Fibroblast of the aortic adventitia (primary cell): ENCODE data around the gene S100A11. TPM values are rescaled to one million over a fixed set of nuclear protein-coding genes. Genes with fewer than 3 reads are reported as not detected.

ENCODE experiments used
- DNase-seq: peaks from one replicate; pipeline ENCODE4 v3.0.0-alpha.2; 2010; ENCODE audit warnings: low read depth
- H3K4me3 ChIP-seq: 2 replicates; pipeline ENCODE4 v1.5.1; 2011; ENCODE audit warnings: low read depth, mild to moderate bottlenecking, control low read depth, low read length, moderate library complexity
- small RNA-seq: library from RNA; depleted of rRNA; stranded (forward); fragments of <200 nt; gene quantifications from one replicate; pipeline ENCODE3, GENCODE V24; 2012
- total RNA-seq: library from RNA; depleted of rRNA; stranded (reverse); fragments of >200 nt; gene quantifications from 2 replicates; pipeline ENCODE4 v1.2.3, GENCODE V29; 2012; ENCODE audit warnings: low replicate concordance
- TF ChIP-seq, protein P1 (sequence below): IDR thresholded peaks from 2 replicates; pipeline ENCODE4 v1.5.1; 2011; ENCODE audit warnings: mild to moderate bottlenecking, low read length, control low read depth, inconsistent platforms; ENCODE audit not compliant: insufficient read depth

Gene S100A11
- total RNA-seq, 1 donor: 381 TPM

DNA sequence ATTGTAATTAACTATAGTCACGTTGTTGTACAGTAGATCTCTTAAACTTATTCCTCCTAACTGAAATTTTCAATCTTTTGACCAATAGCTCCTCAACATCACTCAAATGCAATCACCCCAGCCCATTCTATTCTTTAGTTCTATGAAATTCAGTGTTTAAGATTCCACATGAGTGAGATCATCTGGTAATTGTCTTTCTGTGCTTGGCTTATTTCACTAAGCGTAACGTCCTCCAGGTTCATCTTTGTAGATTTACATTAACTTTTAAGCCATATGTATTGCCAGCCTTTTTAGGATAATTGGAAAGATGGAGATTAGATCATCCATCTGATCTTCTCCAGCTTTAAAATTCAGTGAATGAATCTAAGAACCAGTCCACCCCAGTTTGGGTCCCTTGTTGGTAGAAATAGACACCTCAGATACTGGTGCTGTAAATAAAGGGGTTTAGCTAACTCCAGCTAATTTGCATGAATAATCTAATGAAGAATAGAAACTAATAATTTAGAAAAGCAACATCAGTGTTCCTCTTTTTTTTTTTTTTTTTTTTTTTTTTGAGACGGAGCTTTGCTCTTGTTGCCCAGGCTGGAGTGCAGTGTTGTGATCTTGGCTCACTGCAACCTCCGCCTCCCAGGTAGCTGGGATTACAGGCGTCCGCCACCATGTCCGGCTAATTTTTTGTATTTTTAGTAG, 50.2 kb downstream of the S100A11 start:
- DNase-seq: no peak
- TF ChIP-seq, protein P1, sequence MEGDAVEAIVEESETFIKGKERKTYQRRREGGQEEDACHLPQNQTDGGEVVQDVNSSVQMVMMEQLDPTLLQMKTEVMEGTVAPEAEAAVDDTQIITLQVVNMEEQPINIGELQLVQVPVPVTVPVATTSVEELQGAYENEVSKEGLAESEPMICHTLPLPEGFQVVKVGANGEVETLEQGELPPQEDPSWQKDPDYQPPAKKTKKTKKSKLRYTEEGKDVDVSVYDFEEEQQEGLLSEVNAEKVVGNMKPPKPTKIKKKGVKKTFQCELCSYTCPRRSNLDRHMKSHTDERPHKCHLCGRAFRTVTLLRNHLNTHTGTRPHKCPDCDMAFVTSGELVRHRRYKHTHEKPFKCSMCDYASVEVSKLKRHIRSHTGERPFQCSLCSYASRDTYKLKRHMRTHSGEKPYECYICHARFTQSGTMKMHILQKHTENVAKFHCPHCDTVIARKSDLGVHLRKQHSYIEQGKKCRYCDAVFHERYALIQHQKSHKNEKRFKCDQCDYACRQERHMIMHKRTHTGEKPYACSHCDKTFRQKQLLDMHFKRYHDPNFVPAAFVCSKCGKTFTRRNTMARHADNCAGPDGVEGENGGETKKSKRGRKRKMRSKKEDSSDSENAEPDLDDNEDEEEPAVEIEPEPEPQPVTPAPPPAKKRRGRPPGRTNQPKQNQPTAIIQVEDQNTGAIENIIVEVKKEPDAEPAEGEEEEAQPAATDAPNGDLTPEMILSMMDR: no peak
- H3K4me3 ChIP-seq: no peak overlapping the region

- no peak overlapping the region for H3K4me3 ChIP-seq
- TF ChIP-seq, protein P1: no peak
- no peak for DNase-seq
These were observed 51.0 kb downstream of the S100A11 start for GRCh38 chr1:151985768-151986167.

- DNase-seq: no peak
- no peak overlapping the region for H3K4me3 ChIP-seq
- TF ChIP-seq, protein P1: no peak
These were observed 51.5 kb downstream of the S100A11 start for GRCh38 chr1:151985270-151985669.

DNA sequence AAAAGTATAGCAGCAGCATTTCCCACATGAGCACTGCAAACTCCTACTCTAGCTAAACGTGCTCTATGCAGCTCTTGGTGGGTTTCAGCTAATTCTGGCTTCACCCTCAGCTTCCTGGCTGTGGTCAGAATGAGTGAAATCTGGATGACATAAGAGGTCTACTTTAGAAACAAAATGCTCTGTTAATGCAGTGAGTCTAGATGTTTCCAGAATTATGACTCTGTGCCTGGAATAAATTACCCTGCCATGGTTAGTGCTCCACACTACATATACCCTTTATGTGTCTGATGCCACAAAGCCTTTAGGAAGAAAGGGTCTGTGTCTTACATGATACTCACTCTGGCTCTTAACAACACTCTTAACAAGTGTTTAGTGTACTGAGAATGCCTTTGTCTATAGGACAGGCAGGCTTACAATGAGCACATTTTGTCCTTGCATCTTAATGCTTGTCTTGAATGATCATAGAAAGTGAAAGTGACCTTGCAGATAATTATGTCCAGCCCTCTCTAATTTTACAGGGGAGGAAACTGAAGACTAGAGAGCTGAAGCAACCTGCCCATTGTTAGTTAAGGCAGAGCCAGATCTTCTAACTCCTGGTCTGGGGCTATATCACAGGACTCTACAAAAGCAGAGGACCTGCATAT, 52.4 kb downstream of the S100A11 start:
- no peak overlapping the region for H3K4me3 ChIP-seq
- DNase-seq: no peak
- TF ChIP-seq, protein P1: no peak

Small RNAs within 50 kb of the gene (small RNA-seq; reads per million reads assigned to genes)
- not detected for gene SPTLC1P4

Other genes starting within 250 kb of the S100A11 start
- gene TDRKH, start 246.5 kb downstream of the S100A11 start, total RNA-seq: 1.6 and 2.1 TPM in 2 replicates
- not detected in 2 replicates for gene LINGO4, start 231.6 kb downstream of the S100A11 start, total RNA-seq
- not detected in 2 replicates for gene RORC, start 205.2 kb downstream of the S100A11 start, total RNA-seq
- gene C2CD4D, start 197.2 kb downstream of the S100A11 start, total RNA-seq: not detected in 2 replicates
- gene THEM5, start 183.3 kb downstream of the S100A11 start, total RNA-seq: not detected in 2 replicates
- gene THEM4, start 127.5 kb downstream of the S100A11 start, total RNA-seq: 6.3 and 18.3 TPM in 2 replicates
- 271 and 340 TPM in 2 replicates for gene S100A10, start 43.1 kb downstream of the S100A11 start, total RNA-seq
- not detected in 2 replicates for gene TCHHL1, start 52.1 kb upstream of the S100A11 start, total RNA-seq
- gene TCHH, start 78.4 kb upstream of the S100A11 start, total RNA-seq: 0.09 TPM in 1 of 2 replicates, not detected in the other
- gene RPTN, start 122.2 kb upstream of the S100A11 start, total RNA-seq: not detected in 2 replicates
- not detected in 2 replicates for gene HRNR, start 187.2 kb upstream of the S100A11 start, total RNA-seq